ENCODE results near the gene BBX.

BBX gene

GRCh38 chr3:107782054-107782453, 259.3 kb downstream of the BBX start:
- Histone ChIP-seq H3K4me1 (no peaks in the 10 kb centered on the region), H3K9me3 (no peaks in the 10 kb centered on the region), H3K27me3 (ENCODE audit: low read depth) (no peaks in the 10 kb centered on the region), H3K36me3 (replicated peaks) (peaks cover 7% of the 10 kb centered on the region), H3K4me3 (no peak overlapping the region)
- in situ Hi-C loops (cut with MboI; ENCODE audit: low sequenced_read_pairs), result no loop called here
- DNase-seq (ENCODE audit: low spot score in 2 of 2), result no peak

GRCh38 chr3:107790612-107791011, 267.9 kb downstream of the BBX start:
- Histone ChIP-seq H3K4me3 (no peak overlapping the region), H3K36me3 (replicated peaks) (peaks cover 14% of the 10 kb centered on the region), H3K4me1 (no peaks in the 10 kb centered on the region), H3K27me3 (ENCODE audit: low read depth) (no peaks in the 10 kb centered on the region), H3K9me3 (no peaks in the 10 kb centered on the region)
- no peak for DNase-seq (ENCODE audit: low spot score in 2 of 2)
- in situ Hi-C loops (cut with MboI; ENCODE audit: low sequenced_read_pairs), result no loop called here

- Histone ChIP-seq H3K36me3 (replicated peaks) (peaks cover 14% of the 10 kb centered on the region), H3K27me3 (ENCODE audit: low read depth) (no peaks in the 10 kb centered on the region), H3K9me3 (no peaks in the 10 kb centered on the region), H3K4me1 (no peaks in the 10 kb centered on the region), H3K4me3 (no peak overlapping the region)
- in situ Hi-C loops (cut with MboI; ENCODE audit: low sequenced_read_pairs), result no loop called here
- no peak for DNase-seq (ENCODE audit: low spot score in 2 of 2)
Measured at GRCh38 chr3:107791027-107791426, 268.3 kb downstream of the BBX start.

GRCh38 chr3:107791450-107791849, 268.7 kb downstream of the BBX start:
- Histone ChIP-seq H3K9me3 (no peaks in the 10 kb centered on the region), H3K27me3 (ENCODE audit: low read depth) (no peaks in the 10 kb centered on the region), H3K36me3 (replicated peaks) (peaks cover 14% of the 10 kb centered on the region), H3K4me3 (no peak overlapping the region), H3K4me1 (no peaks in the 10 kb centered on the region)
- DNase-seq (ENCODE audit: low spot score in 2 of 2), result no peak
- in situ Hi-C loops (cut with MboI; ENCODE audit: low sequenced_read_pairs), result no loop called here

- Histone ChIP-seq H3K4me3 (no peak overlapping the region), H3K4me1 (no peaks in the 10 kb centered on the region), H3K27me3 (ENCODE audit: low read depth) (no peaks in the 10 kb centered on the region), H3K36me3 (replicated peaks) (peaks cover 19% of the 10 kb centered on the region), H3K9me3 (no peaks in the 10 kb centered on the region)
- in situ Hi-C loops (cut with MboI; ENCODE audit: low sequenced_read_pairs), result no loop called here
- DNase-seq (ENCODE audit: low spot score in 2 of 2), result no peak
Measured at GRCh38 chr3:107794664-107795443, 272.1 kb downstream of the BBX start.

- in situ Hi-C loops (cut with MboI; ENCODE audit: low sequenced_read_pairs), result no loop called here
- DNase-seq (ENCODE audit: low spot score in 2 of 2), result no peak
- Histone ChIP-seq H3K4me3 (no peak overlapping the region), H3K36me3 (replicated peaks) (peaks cover 26% of the 10 kb centered on the region), H3K4me1 (no peaks in the 10 kb centered on the region), H3K27me3 (ENCODE audit: low read depth) (no peaks in the 10 kb centered on the region), H3K9me3 (no peaks in the 10 kb centered on the region)
Measured at GRCh38 chr3:107795514-107796094, 272.8 kb downstream of the BBX start.

DNA sequence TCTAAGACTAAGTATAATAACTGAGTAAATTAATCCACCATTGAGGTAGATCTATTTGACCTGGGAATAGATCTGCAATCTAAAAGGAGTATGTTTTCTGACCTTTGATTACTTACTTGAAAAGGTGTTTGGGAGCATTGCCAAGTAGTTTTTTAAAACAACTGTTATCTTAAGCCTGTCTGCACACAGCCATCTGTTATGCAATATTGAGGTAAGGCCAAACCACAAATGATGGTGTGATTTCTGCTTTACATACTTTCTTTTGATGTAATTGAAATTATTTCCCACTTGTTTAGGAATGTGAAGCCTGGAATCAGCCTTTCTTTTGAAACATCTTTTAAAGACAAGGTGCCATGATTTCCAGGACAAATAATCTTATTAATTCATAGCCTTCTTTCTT, 274.0 kb downstream of the BBX start:
- H3K4me3 ChIP-seq, result no peak overlapping the region
- H3K36me3 ChIP-seq (replicated peaks), result peaks cover 36% of the 10 kb centered on the region
- H3K9me3 ChIP-seq, result no peaks in the 10 kb centered on the region
- DNase-seq (ENCODE audit: low spot score in 2 of 2), result no peak
- in situ Hi-C loops (cut with MboI; ENCODE audit: low sequenced_read_pairs), result no loop called here
- no peaks in the 10 kb centered on the region for H3K4me1 ChIP-seq
- H3K27me3 ChIP-seq (ENCODE audit: low read depth), result no peaks in the 10 kb centered on the region

GRCh38 chr3:107797586-107797985, 274.8 kb downstream of the BBX start:
- H3K36me3 ChIP-seq (replicated peaks), result peaks cover 37% of the 10 kb centered on the region
- H3K27me3 ChIP-seq (ENCODE audit: low read depth), result no peaks in the 10 kb centered on the region
- in situ Hi-C loops (cut with MboI; ENCODE audit: low sequenced_read_pairs), result no loop called here
- H3K4me1 ChIP-seq, result no peaks in the 10 kb centered on the region
- DNase-seq (ENCODE audit: low spot score in 2 of 2), result no peak
- H3K4me3 ChIP-seq, result no peak overlapping the region
- no peaks in the 10 kb centered on the region for H3K9me3 ChIP-seq

GRCh38 chr3:107798381-107798780, 275.6 kb downstream of the BBX start:
- Histone ChIP-seq H3K9me3 (no peaks in the 10 kb centered on the region), H3K4me1 (no peaks in the 10 kb centered on the region), H3K36me3 (replicated peaks) (peaks cover 37% of the 10 kb centered on the region; the same call in 1 of the 2 replicates), H3K4me3 (no peak overlapping the region), H3K27me3 (ENCODE audit: low read depth) (no peaks in the 10 kb centered on the region)
- in situ Hi-C loops (cut with MboI; ENCODE audit: low sequenced_read_pairs), result no loop called here
- DNase-seq (ENCODE audit: low spot score in 2 of 2), result no peak

- in situ Hi-C loops (cut with MboI; ENCODE audit: low sequenced_read_pairs), result no loop called here
- no peak for DNase-seq (ENCODE audit: low spot score in 2 of 2)
- Histone ChIP-seq H3K9me3 (no peaks in the 10 kb centered on the region), H3K27me3 (ENCODE audit: low read depth) (no peaks in the 10 kb centered on the region), H3K36me3 (replicated peaks) (peaks cover 55% of the 10 kb centered on the region), H3K4me1 (no peaks in the 10 kb centered on the region), H3K4me3 (no peak overlapping the region)
Measured at GRCh38 chr3:107800710-107801109, 277.9 kb downstream of the BBX start.

DNA sequence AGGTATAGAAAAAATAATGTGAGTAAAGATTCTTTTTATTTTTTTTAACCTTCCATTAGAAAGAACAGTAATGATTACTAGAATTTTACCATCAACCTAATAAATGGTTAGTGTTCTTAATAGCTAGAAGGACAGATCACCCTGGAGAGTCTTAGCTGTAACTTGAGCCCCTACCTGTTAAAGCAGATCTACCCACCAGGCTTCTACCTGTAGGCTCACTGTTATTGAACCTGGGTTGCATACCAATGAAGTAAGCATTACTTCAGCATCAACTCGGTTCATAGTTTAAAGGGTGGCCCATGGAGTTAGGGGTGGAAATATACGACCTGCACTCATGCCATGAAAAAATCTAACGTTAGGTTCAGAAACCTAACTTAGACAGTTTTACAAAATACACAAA, 280.4 kb downstream of the BBX start:
- Histone ChIP-seq H3K9me3 (no peaks in the 10 kb centered on the region), H3K36me3 (replicated peaks) (peaks cover 62% of the 10 kb centered on the region), H3K4me3 (no peak overlapping the region), H3K4me1 (no peaks in the 10 kb centered on the region), H3K27me3 (ENCODE audit: low read depth) (no peaks in the 10 kb centered on the region)
- no peak for DNase-seq (ENCODE audit: low spot score in 2 of 2)
- in situ Hi-C loops (cut with MboI; ENCODE audit: low sequenced_read_pairs), result no loop called here

- H3K36me3 ChIP-seq (replicated peaks), result peaks cover 47% of the 10 kb centered on the region
Measured at GRCh38 chr3:107806021-107806420, 283.3 kb downstream of the BBX start.

GRCh38 chr3:107806536-107806935, 283.8 kb downstream of the BBX start:
- Histone ChIP-seq H3K4me1 (no peaks in the 10 kb centered on the region), H3K9me3 (no peaks in the 10 kb centered on the region), H3K27me3 (ENCODE audit: low read depth) (no peaks in the 10 kb centered on the region), H3K36me3 (replicated peaks) (peaks cover 42% of the 10 kb centered on the region), H3K4me3 (no peak overlapping the region)
- in situ Hi-C loops (cut with MboI; ENCODE audit: low sequenced_read_pairs), result no loop called here
- no peak for DNase-seq (ENCODE audit: low spot score in 2 of 2)

More at GRCh38 chr3:107806021-107806420, 283.3 kb downstream of the BBX start:
- H3K27me3 ChIP-seq (ENCODE audit: low read depth), result no peaks in the 10 kb centered on the region
- no peak for DNase-seq (ENCODE audit: low spot score in 2 of 2)
- no peak overlapping the region for H3K4me3 ChIP-seq
- no peaks in the 10 kb centered on the region for H3K4me1 ChIP-seq
- H3K9me3 ChIP-seq, result no peaks in the 10 kb centered on the region
- in situ Hi-C loops (cut with MboI; ENCODE audit: low sequenced_read_pairs), result no loop called here

- in situ Hi-C loops (cut with MboI; ENCODE audit: low sequenced_read_pairs), result no loop called here
- Histone ChIP-seq H3K9me3 (no peaks in the 10 kb centered on the region), H3K4me1 (no peaks in the 10 kb centered on the region), H3K27me3 (ENCODE audit: low read depth) (no peaks in the 10 kb centered on the region), H3K36me3 (replicated peaks) (peaks cover 9% of the 10 kb centered on the region), H3K4me3 (no peak overlapping the region)
- DNase-seq (ENCODE audit: low spot score in 2 of 2), result no peak
Measured at GRCh38 chr3:107810171-107811071, 287.7 kb downstream of the BBX start.

Data from HAP-1 (cell line).